Subcutaneous adipose tissue (tissue), 4 donors: Measurements from ENCODE around the gene ACSL5. TPM values are rescaled to one million over a fixed set of nuclear protein-coding genes. Genes with fewer than 3 reads are reported as not detected.

Experiments used
- CTCF ChIP-seq: fragments of 450-650 bp; IDR thresholded peaks from one replicate; pipeline ENCODE4 v1.5.1; 2016; ENCODE audit warnings: low read depth, mild to moderate bottlenecking, control low read depth, antibody characterized with exemption, moderate library complexity
- total RNA-seq, 4 donors: library from RNA; depleted of rRNA; stranded (reverse); fragments of >200 nt; gene quantifications; one replicate each; pipeline ENCODE4 v1.1.0, GENCODE V29; 2016

ACSL5 gene
- total RNA-seq, 4 donors from 2014 or later = 24.9 to 50.5 (median 34.3) TPM

- no peak for TF ChIP-seq CTCF
Measured at GRCh38 chr10:112393341-112393740, 19.4 kb downstream of the ACSL5 start.

- no peak for TF ChIP-seq CTCF
Measured at GRCh38 chr10:112393827-112394226, 19.9 kb downstream of the ACSL5 start.

- no peak for TF ChIP-seq CTCF
Measured at GRCh38 chr10:112394475-112394875, 20.6 kb downstream of the ACSL5 start.

- TF ChIP-seq CTCF = no peak
Measured at GRCh38 chr10:112395809-112396530, 22.1 kb downstream of the ACSL5 start.

DNA sequence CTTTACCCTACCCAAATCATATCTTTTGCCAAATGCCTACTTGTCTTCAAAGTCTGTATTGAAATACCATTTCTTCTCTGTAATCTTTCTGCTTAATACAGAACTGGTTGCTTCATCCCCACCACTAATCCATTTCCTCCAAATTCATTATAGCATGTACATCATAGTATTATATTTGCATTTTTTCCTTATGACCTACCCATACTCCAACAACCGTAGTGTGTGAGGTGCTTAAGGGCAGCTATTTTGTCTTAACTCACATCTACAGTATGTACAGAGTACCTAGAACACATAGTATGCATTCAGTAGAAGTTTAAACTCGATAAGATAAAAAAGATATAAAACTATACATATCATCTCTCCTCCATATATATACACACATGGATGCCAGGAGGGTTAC, 23.7 kb downstream of the ACSL5 start:
- TF ChIP-seq CTCF = no peak

GRCh38 chr10:112402917-112403316, 29.0 kb downstream of the ACSL5 start:
- TF ChIP-seq CTCF = no peak

- TF ChIP-seq CTCF = no peak
Measured at GRCh38 chr10:112404617-112405016, 30.7 kb downstream of the ACSL5 start.
